ENCODE results near the gene STAMBP.
A peak's percentile ranks its signal among the peaks of the same experiment; 100 is the strongest.

Gene STAMBP

GRCh38 chr2:73850009-73850408, 21.2 kb downstream of the STAMBP start:
- DNase-seq (ENCODE audit: low read depth) = no peak
- H3K4me3 ChIP-seq (ENCODE audit: low read depth, low read length) = no peak overlapping the region
- TF ChIP-seq CTCF (IDR thresholded peaks at IDR 0.05; ENCODE audit: low read depth, low read length) (no peak), MAX (IDR thresholded peaks at IDR 0.05; ENCODE audit: low read depth, low read length) (no peak), MYC (IDR thresholded peaks at IDR 0.05; ENCODE audit: low read depth, low read length) (no peak), POLR2A (IDR thresholded peaks at IDR 0.05; ENCODE audit: extremely low read depth, insufficient read length) (no peak)

GRCh38 chr2:73851274-73851673, 22.5 kb downstream of the STAMBP start:
- TF ChIP-seq POLR2A (IDR thresholded peaks at IDR 0.05; ENCODE audit: extremely low read depth, insufficient read length) = no peak
- peak; percentile 29 for TF ChIP-seq CTCF (IDR thresholded peaks at IDR 0.05; ENCODE audit: low read depth, low read length)
- DNase-seq (ENCODE audit: low read depth) = peak; percentile 25
- no peak overlapping the region for H3K4me3 ChIP-seq (ENCODE audit: low read depth, low read length)

DNA sequence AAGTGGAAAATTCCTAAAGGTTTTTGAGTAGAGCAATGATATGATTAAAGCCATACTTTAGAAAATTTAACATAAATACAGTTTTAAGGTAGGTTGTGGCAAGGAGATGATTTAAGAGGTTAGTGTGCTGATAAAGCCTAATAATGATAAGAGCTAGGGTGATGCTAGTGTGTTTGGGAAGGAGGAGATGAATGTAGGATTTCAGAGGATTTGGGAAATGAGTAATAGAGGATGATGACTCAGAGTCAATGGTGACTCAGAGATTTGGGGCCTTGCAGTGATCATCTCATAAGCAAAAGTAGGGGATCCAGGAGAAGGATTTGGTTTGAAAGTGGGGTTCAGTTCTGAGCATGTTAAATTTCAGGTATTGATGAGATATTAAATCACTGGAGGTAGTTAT, 23.3 kb downstream of the STAMBP start:
- no peak for DNase-seq (ENCODE audit: low read depth)
- H3K4me3 ChIP-seq (ENCODE audit: low read depth, low read length) = no peak overlapping the region

DNA sequence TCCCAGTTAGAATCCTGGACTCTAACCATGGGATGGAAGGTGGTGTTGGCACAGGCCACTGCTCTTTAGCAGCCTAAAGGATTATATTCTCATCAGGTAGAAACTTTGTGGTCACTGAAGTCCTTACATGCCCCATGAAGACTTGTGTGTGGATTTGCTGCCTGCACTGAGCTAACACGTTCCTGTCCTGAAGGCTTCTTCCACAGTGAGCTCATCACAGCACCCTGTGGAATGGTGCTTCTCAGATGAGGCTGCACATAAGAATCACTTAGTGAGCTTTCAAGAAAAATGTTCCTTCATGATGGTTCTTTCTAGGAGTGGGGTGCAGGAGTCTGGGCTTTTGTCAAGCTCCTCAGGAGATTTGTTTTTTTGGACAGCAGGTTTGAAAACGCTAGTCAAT, 26.8 kb downstream of the STAMBP start:
- TF ChIP-seq CTCF (IDR thresholded peaks at IDR 0.05; ENCODE audit: low read depth, low read length) (no peak), MYC (IDR thresholded peaks at IDR 0.05; ENCODE audit: low read depth, low read length) (no peak), POLR2A (IDR thresholded peaks at IDR 0.05; ENCODE audit: extremely low read depth, insufficient read length) (no peak), MAX (IDR thresholded peaks at IDR 0.05; ENCODE audit: low read depth, low read length) (no peak)
- no peak for DNase-seq (ENCODE audit: low read depth)
- H3K4me3 ChIP-seq (ENCODE audit: low read depth, low read length) = no peak overlapping the region

More for the DNA sequence above, 23.3 kb downstream of the STAMBP start:
- no peak for TF ChIP-seq POLR2A (IDR thresholded peaks at IDR 0.05; ENCODE audit: extremely low read depth, insufficient read length)
- TF ChIP-seq MYC (IDR thresholded peaks at IDR 0.05; ENCODE audit: low read depth, low read length) = no peak
- TF ChIP-seq MAX (IDR thresholded peaks at IDR 0.05; ENCODE audit: low read depth, low read length) = no peak
- TF ChIP-seq CTCF (IDR thresholded peaks at IDR 0.05; ENCODE audit: low read depth, low read length) = no peak

DNA sequence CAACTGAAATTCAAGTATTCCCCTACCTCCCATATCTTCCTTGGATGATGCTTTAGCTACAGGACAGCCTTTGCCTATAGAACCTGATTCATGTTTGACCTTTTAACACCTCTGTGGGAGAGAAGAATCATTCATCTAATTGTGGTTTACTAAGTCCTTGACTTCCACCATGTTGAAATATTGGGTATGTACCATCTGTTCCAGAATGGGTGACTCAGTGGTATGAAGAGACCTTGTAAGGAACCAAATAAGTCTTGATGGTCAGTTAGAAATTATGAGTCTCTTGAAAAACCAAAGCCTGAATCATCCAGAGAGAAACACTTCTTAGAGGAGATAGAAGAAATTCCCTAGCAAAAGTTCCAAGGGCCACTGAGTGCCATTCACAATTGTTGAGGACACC, 27.5 kb downstream of the STAMBP start:
- no peak for TF ChIP-seq MYC (IDR thresholded peaks at IDR 0.05; ENCODE audit: low read depth, low read length)
- TF ChIP-seq POLR2A (IDR thresholded peaks at IDR 0.05; ENCODE audit: extremely low read depth, insufficient read length) = no peak
- no peak for TF ChIP-seq MAX (IDR thresholded peaks at IDR 0.05; ENCODE audit: low read depth, low read length)
- H3K4me3 ChIP-seq (ENCODE audit: low read depth, low read length) = no peak overlapping the region
- DNase-seq (ENCODE audit: low read depth) = no peak

DNA sequence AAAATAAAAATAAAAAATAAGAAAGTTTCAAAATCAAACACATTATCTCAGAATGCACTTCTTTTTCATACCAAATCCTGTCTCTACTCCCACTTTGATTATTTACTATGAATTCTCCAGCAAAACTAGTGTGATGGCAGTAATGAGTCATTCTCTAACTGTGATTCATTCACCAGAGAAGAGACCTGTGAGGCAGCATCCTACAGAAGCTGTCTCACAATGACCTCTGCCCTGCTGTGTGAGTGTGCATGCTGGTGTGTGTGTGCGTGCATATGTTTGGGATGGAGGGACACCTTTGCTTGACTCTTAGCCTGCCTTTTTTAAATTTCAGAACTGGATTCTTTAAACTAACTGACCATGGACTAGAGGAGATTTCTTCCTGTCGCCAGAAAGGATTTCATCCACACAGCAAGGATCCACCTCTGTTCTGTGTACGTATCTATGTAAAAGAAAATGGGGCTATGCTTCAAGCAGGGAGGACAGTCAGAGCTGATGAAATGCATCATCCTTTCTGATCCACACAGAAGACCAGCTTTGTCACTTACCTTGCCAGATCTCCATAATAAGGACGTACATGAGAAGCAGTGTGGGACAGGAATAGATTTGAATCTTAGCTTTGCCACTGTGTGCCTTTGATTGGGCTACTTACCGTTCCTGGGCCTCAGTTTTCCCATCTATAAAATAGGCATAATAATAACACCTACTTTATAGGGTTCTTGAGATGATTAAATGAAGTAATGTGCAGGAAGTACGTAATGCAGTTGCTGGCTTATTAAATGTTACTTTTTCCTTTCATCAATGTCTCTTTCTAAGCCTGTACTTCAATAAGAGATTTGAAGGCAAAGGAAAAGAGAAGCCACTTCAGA, 31.2 kb downstream of the STAMBP start:
- TF ChIP-seq POLR2A (IDR thresholded peaks at IDR 0.05; ENCODE audit: extremely low read depth, insufficient read length) = no peak
- TF ChIP-seq CTCF (IDR thresholded peaks at IDR 0.05; ENCODE audit: low read depth, low read length) = no peak
- TF ChIP-seq MAX (IDR thresholded peaks at IDR 0.05; ENCODE audit: low read depth, low read length) = no peak
- no peak for TF ChIP-seq MYC (IDR thresholded peaks at IDR 0.05; ENCODE audit: low read depth, low read length)
- peak; percentile 31 for DNase-seq (ENCODE audit: low read depth)
- no peak overlapping the region for H3K4me3 ChIP-seq (ENCODE audit: low read depth, low read length)

Measured in NB4 (cell line).